Osteocyte (in vitro differentiated cells): Measurements from ENCODE around the gene FLYWCH1. TPM values are rescaled to one million over a fixed set of nuclear protein-coding genes. Genes with fewer than 3 reads are reported as not detected.

Source experiments
- DNase-seq: peaks from one replicate; pipeline ENCODE4 v3.0.0; 2021; ENCODE audit warnings: mixed read lengths; ENCODE audit not compliant: unreplicated experiment; ENCODE audit errors: extremely low spot score
- H3K27ac Mint-ChIP-seq: one replicate; pipeline ENCODE4 v1.8.0; 2021; ENCODE audit warnings: mild to moderate bottlenecking, mixed read lengths; ENCODE audit not compliant: unreplicated experiment
- H3K27me3 Mint-ChIP-seq: one replicate; pipeline ENCODE4 v1.8.0; 2021; ENCODE audit warnings: mixed read lengths; ENCODE audit not compliant: unreplicated experiment
- H3K36me3 Mint-ChIP-seq: one replicate; pipeline ENCODE4 v1.8.0; 2021; ENCODE audit warnings: mixed read lengths; ENCODE audit not compliant: unreplicated experiment
- H3K4me1 Mint-ChIP-seq: one replicate; pipeline ENCODE4 v1.8.0; 2021; ENCODE audit warnings: mixed read lengths; ENCODE audit not compliant: unreplicated experiment
- H3K4me3 Mint-ChIP-seq: one replicate; pipeline ENCODE4 v1.8.0; 2021; ENCODE audit warnings: mild to moderate bottlenecking, moderate library complexity, mixed read lengths; ENCODE audit not compliant: unreplicated experiment
- H3K9me3 Mint-ChIP-seq: one replicate; pipeline ENCODE4 v1.8.0; 2021; ENCODE audit warnings: mixed read lengths; ENCODE audit not compliant: unreplicated experiment
- CTCF ChIP-seq: fragments of 200-600 bp; sonication (generic); IDR thresholded peaks from 2 replicates; pipeline ENCODE4 v1.5.0; 2021; ENCODE audit warnings: antibody characterized with exemption, mild to moderate bottlenecking, moderate library complexity
- total RNA-seq: library from RNA; stranded (reverse); gene quantifications from 2 replicates; pipeline ENCODE4 v1.2.1, GENCODE V29; 2021

The FLYWCH1 gene
- total RNA-seq, 1 donor from 2014 or later = 46.4 TPM

GRCh38 chr16:3000540-3000939 is 88.8 kb downstream of the FLYWCH1 start:
- Mint-ChIP-seq H3K4me3 (no peak overlapping the region), H3K9me3 (no peaks in the 10 kb centered on the region), H3K27me3 (peaks cover 20% of the 10 kb centered on the region), H3K27ac (no peak overlapping the region), H3K36me3 (no peaks in the 10 kb centered on the region), H3K4me1 (peaks cover 1% of the 10 kb centered on the region)
- no peak for DNase-seq
- no peak for TF ChIP-seq CTCF

Other genes starting within 250 kb of the FLYWCH1 start
- gene KCTD5, start 229.4 kb upstream of the FLYWCH1 start, total RNA-seq = 28.0 and 28.1 TPM in 2 replicates
- gene PRSS27, start 191.7 kb upstream of the FLYWCH1 start, total RNA-seq = 4.2 and 5.5 TPM in 2 replicates
- gene SRRM2, start 159.3 kb upstream of the FLYWCH1 start, total RNA-seq = 536 and 572 TPM in 2 replicates
- 264 and 287 TPM in 2 replicates for gene ELOB, start 134.7 kb upstream of the FLYWCH1 start, total RNA-seq
- gene PRSS33, start 124.4 kb upstream of the FLYWCH1 start, total RNA-seq = not detected in 2 replicates
- not detected in 2 replicates for gene PRSS41, start 113.5 kb upstream of the FLYWCH1 start, total RNA-seq
- not detected in 2 replicates for gene PRSS21, start 94.7 kb upstream of the FLYWCH1 start, total RNA-seq
- gene ZG16B, start 81.6 kb upstream of the FLYWCH1 start, total RNA-seq = not detected in 2 replicates
- not detected in 2 replicates for gene PRSS22, start 53.8 kb upstream of the FLYWCH1 start, total RNA-seq
- 49.6 and 54.0 TPM in 2 replicates for gene FLYWCH2, start 28.7 kb upstream of the FLYWCH1 start, total RNA-seq
- not detected in 2 replicates for gene KREMEN2, start 52.3 kb downstream of the FLYWCH1 start, total RNA-seq
- gene PAQR4, start 57.4 kb downstream of the FLYWCH1 start, total RNA-seq = 8.4 and 11.9 TPM in 2 replicates
- 10.4 and 14.0 TPM in 2 replicates for gene PKMYT1, start 68.5 kb downstream of the FLYWCH1 start, total RNA-seq
- not detected in 2 replicates for gene CLDN9, start 101.0 kb downstream of the FLYWCH1 start, total RNA-seq
- 0.32 TPM in 1 of 2 replicates, not detected in the other for gene CLDN6, start 106.3 kb downstream of the FLYWCH1 start, total RNA-seq
- gene TNFRSF12A, start 108.4 kb downstream of the FLYWCH1 start, total RNA-seq = 71.3 and 72.4 TPM in 2 replicates
- gene HCFC1R1, start 112.0 kb downstream of the FLYWCH1 start, total RNA-seq = 133 and 139 TPM in 2 replicates
- gene THOC6, start 112.1 kb downstream of the FLYWCH1 start, total RNA-seq = 36.6 and 40.1 TPM in 2 replicates
- not detected in 2 replicates for gene BICDL2, start 125.0 kb downstream of the FLYWCH1 start, total RNA-seq
- gene MMP25, start 134.6 kb downstream of the FLYWCH1 start, total RNA-seq = 3.0 and 3.6 TPM in 2 replicates
- gene IL32, start 153.7 kb downstream of the FLYWCH1 start, total RNA-seq = 8.8 and 13.2 TPM in 2 replicates
- gene ZSCAN10, start 187.4 kb downstream of the FLYWCH1 start, total RNA-seq = not detected in 2 replicates
- gene ZNF205, start 200.7 kb downstream of the FLYWCH1 start, total RNA-seq = 14.8 and 15.9 TPM in 2 replicates
- 13.4 and 14.3 TPM in 2 replicates for gene ZNF213, start 223.1 kb downstream of the FLYWCH1 start, total RNA-seq